ENCODE data around the gene FAXDC2.

The FAXDC2 gene

GRCh38 chr5:154831451-154831850, 19.0 kb downstream of the FAXDC2 start:
- WGBS (ENCODE audit: insufficient coverage) = 98% methylated on average over 4 of the region's 7 CpGs
- Histone ChIP-seq H3K4me3 (ENCODE audit: control insufficient read depth in 1 of 7, extremely low read depth in 1 of 7, insufficient read depth in 4 of 7, low read depth in 2 of 7, low read length in 6 of 7) (no peak overlapping the region), H3K4me1 (ENCODE audit: control extremely low read depth in 1 of 4, control insufficient read depth in 4 of 4, insufficient read depth in 4 of 4, low read length in 3 of 4) (peaks cover 0 to 9% (median 3%) of the 10 kb centered on the region in 4 experiments), H3K27me3 (replicated peaks in 2 of 5; ENCODE audit: control insufficient read depth in 4 of 5, insufficient read depth in 5 of 5, low read length in 4 of 5) (no peaks in the 10 kb centered on the region), H3K36me3 (ENCODE audit: control insufficient read depth in 4 of 4, insufficient read depth in 4 of 4, low read length in 3 of 4) (peaks cover 3 to 33% (median 15%) of the 10 kb centered on the region in 4 experiments), H3K27ac (ENCODE audit: insufficient read depth in 1 of 2, low read depth in 1 of 2, low read length in 2 of 2, poor library complexity in 1 of 2, severe bottlenecking in 2 of 2) (no peak overlapping the region), H3K9me3 (ENCODE audit: control extremely low read depth in 1 of 5, control insufficient read depth in 4 of 5, insufficient read depth in 2 of 5, low read depth in 1 of 5, low read length in 4 of 5) (no peaks in the 10 kb centered on the region)
- ChIA-PET CTCF (no interaction called here), POLR2A (no interaction called here)
- DNase-seq = no peak

- DNase-seq = no peak
- Histone ChIP-seq H3K27me3 (replicated peaks in 2 of 5; ENCODE audit: control insufficient read depth in 4 of 5, insufficient read depth in 5 of 5, low read length in 4 of 5) (no peaks in the 10 kb centered on the region), H3K9me3 (ENCODE audit: control extremely low read depth in 1 of 5, control insufficient read depth in 4 of 5, insufficient read depth in 2 of 5, low read depth in 1 of 5, low read length in 4 of 5) (no peaks in the 10 kb centered on the region), H3K4me1 (ENCODE audit: control extremely low read depth in 1 of 4, control insufficient read depth in 4 of 4, insufficient read depth in 4 of 4, low read length in 3 of 4) (peaks cover 0 to 9% (median 3%) of the 10 kb centered on the region in 4 experiments), H3K27ac (ENCODE audit: insufficient read depth in 1 of 2, low read depth in 1 of 2, low read length in 2 of 2, poor library complexity in 1 of 2, severe bottlenecking in 2 of 2) (no peak overlapping the region), H3K36me3 (ENCODE audit: control insufficient read depth in 4 of 4, insufficient read depth in 4 of 4, low read length in 3 of 4) (peaks cover 3 to 31% (median 13%) of the 10 kb centered on the region in 4 experiments), H3K4me3 (ENCODE audit: control insufficient read depth in 1 of 7, extremely low read depth in 1 of 7, insufficient read depth in 4 of 7, low read depth in 2 of 7, low read length in 6 of 7) (no peak overlapping the region)
- POLR2A ChIA-PET = no interaction called here
- CTCF ChIA-PET = interaction anchor here (1.1 kb wide), 1 partner anchor 20 kb away, joined by 3 read pairs; no protein-coding TSS in a partner anchor
- WGBS (ENCODE audit: insufficient coverage) = 97% methylated on average over 3 of the region's 4 CpGs
These were observed 19.8 kb downstream of the FAXDC2 start for GRCh38 chr5:154830596-154830995.

GRCh38 chr5:154830219-154830595, 20.2 kb downstream of the FAXDC2 start:
- no peak for DNase-seq
- Histone ChIP-seq H3K36me3 (ENCODE audit: control insufficient read depth in 4 of 4, insufficient read depth in 4 of 4, low read length in 3 of 4) (peaks cover 3 to 31% (median 13%) of the 10 kb centered on the region in 4 experiments), H3K4me1 (ENCODE audit: control extremely low read depth in 1 of 4, control insufficient read depth in 4 of 4, insufficient read depth in 4 of 4, low read length in 3 of 4) (peaks cover 0 to 9% (median 3%) of the 10 kb centered on the region in 4 experiments), H3K9me3 (ENCODE audit: control extremely low read depth in 1 of 5, control insufficient read depth in 4 of 5, insufficient read depth in 2 of 5, low read depth in 1 of 5, low read length in 4 of 5) (no peaks in the 10 kb centered on the region), H3K4me3 (ENCODE audit: control insufficient read depth in 1 of 7, extremely low read depth in 1 of 7, insufficient read depth in 4 of 7, low read depth in 2 of 7, low read length in 6 of 7) (no peak overlapping the region), H3K27me3 (replicated peaks in 2 of 5; ENCODE audit: control insufficient read depth in 4 of 5, insufficient read depth in 5 of 5, low read length in 4 of 5) (no peaks in the 10 kb centered on the region), H3K27ac (ENCODE audit: insufficient read depth in 1 of 2, low read depth in 1 of 2, low read length in 2 of 2, poor library complexity in 1 of 2, severe bottlenecking in 2 of 2) (no peak overlapping the region)
- ChIA-PET POLR2A (no interaction called here), CTCF (interaction anchor here (1.1 kb wide), 1 partner anchor 19 kb away, joined by 3 read pairs; no protein-coding TSS in a partner anchor)
- WGBS (ENCODE audit: insufficient coverage) = 100% methylated on average over 6 of the region's 7 CpGs

- Histone ChIP-seq H3K36me3 (ENCODE audit: control insufficient read depth in 4 of 4, insufficient read depth in 4 of 4, low read length in 3 of 4) (peaks cover 3 to 31% (median 13%) of the 10 kb centered on the region in 4 experiments), H3K4me3 (ENCODE audit: control insufficient read depth in 1 of 7, extremely low read depth in 1 of 7, insufficient read depth in 4 of 7, low read depth in 2 of 7, low read length in 6 of 7) (no peak overlapping the region), H3K4me1 (ENCODE audit: control extremely low read depth in 1 of 4, control insufficient read depth in 4 of 4, insufficient read depth in 4 of 4, low read length in 3 of 4) (peaks cover 0 to 7% (median 2%) of the 10 kb centered on the region in 4 experiments), H3K27ac (ENCODE audit: insufficient read depth in 1 of 2, low read depth in 1 of 2, low read length in 2 of 2, poor library complexity in 1 of 2, severe bottlenecking in 2 of 2) (no peak overlapping the region), H3K9me3 (ENCODE audit: control extremely low read depth in 1 of 5, control insufficient read depth in 4 of 5, insufficient read depth in 2 of 5, low read depth in 1 of 5, low read length in 4 of 5) (no peaks in the 10 kb centered on the region), H3K27me3 (replicated peaks in 2 of 5; ENCODE audit: control insufficient read depth in 4 of 5, insufficient read depth in 5 of 5, low read length in 4 of 5) (no peaks in the 10 kb centered on the region)
- ChIA-PET CTCF (no interaction called here), POLR2A (no interaction called here)
- no peak for DNase-seq
- whole genome bisulfite sequencing (ENCODE audit: insufficient coverage) = 89% methylated on average over 4 of the region's 4 CpGs
These were observed 20.7 kb downstream of the FAXDC2 start for GRCh38 chr5:154829589-154830218.

- WGBS (ENCODE audit: insufficient coverage) = 95% methylated on average over 2 of the region's 2 CpGs
- Histone ChIP-seq H3K4me3 (ENCODE audit: control insufficient read depth in 1 of 7, extremely low read depth in 1 of 7, insufficient read depth in 4 of 7, low read depth in 2 of 7, low read length in 6 of 7) (no peak overlapping the region), H3K36me3 (ENCODE audit: control insufficient read depth in 4 of 4, insufficient read depth in 4 of 4, low read length in 3 of 4) (peaks cover 3 to 33% (median 15%) of the 10 kb centered on the region in 4 experiments), H3K27ac (ENCODE audit: insufficient read depth in 1 of 2, low read depth in 1 of 2, low read length in 2 of 2, poor library complexity in 1 of 2, severe bottlenecking in 2 of 2) (no peak overlapping the region), H3K9me3 (ENCODE audit: control extremely low read depth in 1 of 5, control insufficient read depth in 4 of 5, insufficient read depth in 2 of 5, low read depth in 1 of 5, low read length in 4 of 5) (no peaks in the 10 kb centered on the region), H3K27me3 (replicated peaks in 2 of 5; ENCODE audit: control insufficient read depth in 4 of 5, insufficient read depth in 5 of 5, low read length in 4 of 5) (no peaks in the 10 kb centered on the region), H3K4me1 (ENCODE audit: control extremely low read depth in 1 of 4, control insufficient read depth in 4 of 4, insufficient read depth in 4 of 4, low read length in 3 of 4) (peaks cover 0 to 2% (median 0%) of the 10 kb centered on the region in 4 experiments)
- ChIA-PET CTCF (no interaction called here), POLR2A (no interaction called here)
- no peak for DNase-seq
These were observed 21.2 kb downstream of the FAXDC2 start for GRCh38 chr5:154829181-154829588.

GRCh38 chr5:154824070-154824469, 26.3 kb downstream of the FAXDC2 start:
- no CpG with 5 or more reads among the region's 2 CpGs for WGBS (ENCODE audit: insufficient coverage)
- Histone ChIP-seq H3K4me3 (ENCODE audit: control insufficient read depth in 1 of 7, extremely low read depth in 1 of 7, insufficient read depth in 4 of 7, low read depth in 2 of 7, low read length in 6 of 7) (no peak overlapping the region), H3K36me3 (ENCODE audit: control insufficient read depth in 4 of 4, insufficient read depth in 4 of 4, low read length in 3 of 4) (peaks cover 9 to 41% (median 25%) of the 10 kb centered on the region in 4 experiments), H3K27ac (ENCODE audit: insufficient read depth in 1 of 2, low read depth in 1 of 2, low read length in 2 of 2, poor library complexity in 1 of 2, severe bottlenecking in 2 of 2) (peak overlapping the region in 1 of 2 experiments; percentile 6), H3K4me1 (ENCODE audit: control extremely low read depth in 1 of 4, control insufficient read depth in 4 of 4, insufficient read depth in 4 of 4, low read length in 3 of 4) (no peaks in the 10 kb centered on the region), H3K9me3 (ENCODE audit: control extremely low read depth in 1 of 5, control insufficient read depth in 4 of 5, insufficient read depth in 2 of 5, low read depth in 1 of 5, low read length in 4 of 5) (no peaks in the 10 kb centered on the region), H3K27me3 (replicated peaks in 2 of 5; ENCODE audit: control insufficient read depth in 4 of 5, insufficient read depth in 5 of 5, low read length in 4 of 5) (no peaks in the 10 kb centered on the region)
- ChIA-PET POLR2A (no interaction called here), CTCF (no interaction called here)
- DNase-seq = no peak

GRCh38 chr5:154823605-154824004, 26.8 kb downstream of the FAXDC2 start:
- POLR2A ChIA-PET = interaction anchor here (0.6 kb wide), 1 partner anchor 13 kb away, joined by 4 read pairs; no protein-coding TSS in a partner anchor
- Histone ChIP-seq H3K36me3 (ENCODE audit: control insufficient read depth in 4 of 4, insufficient read depth in 4 of 4, low read length in 3 of 4) (peaks cover 9 to 44% (median 28%) of the 10 kb centered on the region in 4 experiments), H3K27ac (ENCODE audit: insufficient read depth in 1 of 2, low read depth in 1 of 2, low read length in 2 of 2, poor library complexity in 1 of 2, severe bottlenecking in 2 of 2) (peak overlapping the region in 1 of 2 experiments; percentile 6), H3K9me3 (ENCODE audit: control extremely low read depth in 1 of 5, control insufficient read depth in 4 of 5, insufficient read depth in 2 of 5, low read depth in 1 of 5, low read length in 4 of 5) (no peaks in the 10 kb centered on the region), H3K4me3 (ENCODE audit: control insufficient read depth in 1 of 7, extremely low read depth in 1 of 7, insufficient read depth in 4 of 7, low read depth in 2 of 7, low read length in 6 of 7) (no peak overlapping the region), H3K4me1 (ENCODE audit: control extremely low read depth in 1 of 4, control insufficient read depth in 4 of 4, insufficient read depth in 4 of 4, low read length in 3 of 4) (no peaks in the 10 kb centered on the region), H3K27me3 (replicated peaks in 2 of 5; ENCODE audit: control insufficient read depth in 4 of 5, insufficient read depth in 5 of 5, low read length in 4 of 5) (no peaks in the 10 kb centered on the region)
- WGBS (ENCODE audit: insufficient coverage) = 100% methylated on average over 4 of the region's 4 CpGs
- no peak for DNase-seq
- CTCF ChIA-PET = no interaction called here
